Brain microvascular endothelial cell (primary cell): Measurements from ENCODE around the gene GRIK4.

Source experiments
- DNase-seq: peaks from one replicate; pipeline ENCODE4 v3.0.0-alpha.2; 2020
- H3K27ac ChIP-seq: fragments of 250-450 bp; sonication (Bioruptor Pico); 2 replicates; pipeline ENCODE4 v1.5.1; 2020; ENCODE audit warnings: mild to moderate bottlenecking, moderate library complexity
- H3K27me3 ChIP-seq: fragments of 250-450 bp; sonication (Bioruptor Pico); replicated peaks from 2 replicates; pipeline ENCODE4 v1.5.1; 2020; ENCODE audit warnings: mild to moderate bottlenecking
- H3K36me3 ChIP-seq: fragments of 250-450 bp; sonication (Bioruptor Pico); replicated peaks from 2 replicates; pipeline ENCODE4 v1.5.1; 2020; ENCODE audit warnings: mild to moderate bottlenecking
- H3K4me3 ChIP-seq: 2 replicates; pipeline ENCODE4 v1.5.1; 2011; ENCODE audit warnings: low read depth, mild to moderate bottlenecking, control low read depth, low read length, moderate library complexity
- in situ Hi-C: cut with HindIII; loops from 2 replicates; pipeline ENCODE4 v1.10.0; 2017; ENCODE audit warnings: low sequenced_read_pairs, low pct_ligation_motif_present
- TF ChIP-seq, protein P1 (sequence below): IDR thresholded peaks from 2 replicates; pipeline ENCODE4 v1.5.1; 2011; ENCODE audit warnings: low read depth, mild to moderate bottlenecking, moderate library complexity, low read length, control low read depth, inconsistent platforms; ENCODE audit errors: missing control alignments

GRIK4 gene

GRCh38 chr11:120908461-120909181 lies 397.1 kb downstream of the GRIK4 start:
- no peaks in the 10 kb centered on the region for H3K27me3 ChIP-seq
- no peak for DNase-seq
- in situ Hi-C loops, result no loop called here
- no peaks in the 10 kb centered on the region for H3K36me3 ChIP-seq
- H3K4me3 ChIP-seq, result no peak overlapping the region
- TF ChIP-seq, protein P1, sequence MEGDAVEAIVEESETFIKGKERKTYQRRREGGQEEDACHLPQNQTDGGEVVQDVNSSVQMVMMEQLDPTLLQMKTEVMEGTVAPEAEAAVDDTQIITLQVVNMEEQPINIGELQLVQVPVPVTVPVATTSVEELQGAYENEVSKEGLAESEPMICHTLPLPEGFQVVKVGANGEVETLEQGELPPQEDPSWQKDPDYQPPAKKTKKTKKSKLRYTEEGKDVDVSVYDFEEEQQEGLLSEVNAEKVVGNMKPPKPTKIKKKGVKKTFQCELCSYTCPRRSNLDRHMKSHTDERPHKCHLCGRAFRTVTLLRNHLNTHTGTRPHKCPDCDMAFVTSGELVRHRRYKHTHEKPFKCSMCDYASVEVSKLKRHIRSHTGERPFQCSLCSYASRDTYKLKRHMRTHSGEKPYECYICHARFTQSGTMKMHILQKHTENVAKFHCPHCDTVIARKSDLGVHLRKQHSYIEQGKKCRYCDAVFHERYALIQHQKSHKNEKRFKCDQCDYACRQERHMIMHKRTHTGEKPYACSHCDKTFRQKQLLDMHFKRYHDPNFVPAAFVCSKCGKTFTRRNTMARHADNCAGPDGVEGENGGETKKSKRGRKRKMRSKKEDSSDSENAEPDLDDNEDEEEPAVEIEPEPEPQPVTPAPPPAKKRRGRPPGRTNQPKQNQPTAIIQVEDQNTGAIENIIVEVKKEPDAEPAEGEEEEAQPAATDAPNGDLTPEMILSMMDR, result no peak
- no peak overlapping the region for H3K27ac ChIP-seq

GRCh38 chr11:120909676-120910416 lies 398.3 kb downstream of the GRIK4 start:
- H3K36me3 ChIP-seq, result no peaks in the 10 kb centered on the region
- H3K27me3 ChIP-seq, result no peaks in the 10 kb centered on the region
- no peak overlapping the region for H3K4me3 ChIP-seq
- in situ Hi-C loops, result no loop called here
- H3K27ac ChIP-seq, result no peak overlapping the region
- DNase-seq, result no peak
- TF ChIP-seq, protein P1, result no peak

DNA sequence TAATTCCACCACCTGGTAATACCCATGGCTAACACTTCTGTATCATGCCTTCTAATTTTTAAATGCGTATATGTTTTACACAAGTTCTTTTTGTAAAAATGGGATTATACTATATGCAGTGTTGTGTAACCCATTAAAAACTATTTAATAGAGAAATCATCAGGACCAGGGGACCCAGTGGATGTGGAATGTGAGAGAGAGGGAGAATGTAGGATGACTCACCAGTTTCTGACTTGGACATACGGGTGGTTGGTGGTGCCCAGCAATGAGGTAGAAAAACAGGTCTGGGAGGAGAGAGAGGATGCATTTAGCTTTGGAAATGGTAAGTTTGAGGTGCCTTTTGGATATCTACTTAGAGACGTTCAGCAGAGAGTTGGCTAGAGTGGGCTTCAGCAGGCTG lies 400.4 kb downstream of the GRIK4 start:
- Histone ChIP-seq H3K27ac (no peak overlapping the region), H3K27me3 (no peaks in the 10 kb centered on the region), H3K4me3 (no peak overlapping the region), H3K36me3 (no peaks in the 10 kb centered on the region)
- TF ChIP-seq, protein P1, result no peak
- DNase-seq, result no peak
- in situ Hi-C loops, result no loop called here

DNA sequence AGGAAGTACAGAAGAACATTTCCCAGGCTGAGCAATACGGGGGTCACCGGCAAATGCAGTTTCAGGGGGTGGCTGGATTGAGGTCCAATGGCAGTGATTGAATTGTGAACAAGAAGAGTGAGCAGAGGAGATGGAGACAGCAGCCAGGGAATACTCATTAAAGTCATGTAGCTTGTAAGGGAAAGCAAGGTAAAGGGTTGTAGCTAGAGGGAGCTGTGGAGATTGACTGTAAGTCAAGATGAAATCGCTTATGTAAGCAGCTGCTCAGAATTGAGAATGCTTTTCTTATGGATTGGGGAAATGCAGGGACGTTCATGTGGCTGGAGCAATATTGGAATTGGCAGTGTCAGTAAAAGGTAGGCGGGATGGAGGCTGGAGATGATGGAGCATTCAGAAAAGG lies 401.0 kb downstream of the GRIK4 start:
- TF ChIP-seq, protein P1, result peak; percentile 49
- peak; percentile 27 for DNase-seq
- Histone ChIP-seq H3K36me3 (no peaks in the 10 kb centered on the region), H3K27me3 (no peaks in the 10 kb centered on the region), H3K27ac (no peak overlapping the region), H3K4me3 (no peak overlapping the region)
- in situ Hi-C loops, result no loop called here

- in situ Hi-C loops, result no loop called here
- TF ChIP-seq, protein P1, result no peak
- H3K36me3 ChIP-seq, result no peaks in the 10 kb centered on the region
- DNase-seq, result no peak
- H3K27me3 ChIP-seq, result no peaks in the 10 kb centered on the region
- no peak overlapping the region for H3K27ac ChIP-seq
- H3K4me3 ChIP-seq, result no peak overlapping the region
Measured at GRCh38 chr11:120912915-120913314, 401.4 kb downstream of the GRIK4 start.
